Hematopoietic multipotent progenitor cell treated with erythropoietin and hydrocortisone succinate and interleukin-3 and kit ligand, for 17 days (in vitro differentiated cells): ENCODE measurements around the gene XPNPEP2.

Experiments
- DNase-seq: peaks from one replicate; pipeline ENCODE4 v3.0.0-alpha.2; 2015; ENCODE audit warnings: low spot score

Gene XPNPEP2

GRCh38 chrX:129738466-129739308 lies at the start of gene XPNPEP2:
Gene XPNPEP2, plus strand, starts transcription at chrX:129738979. Its CDS starts 235 bp downstream, at chrX:129739214.
- DNase-seq: no peak

- DNase-seq: no peak
Measured at GRCh38 chrX:129689796-129690195, 49.0 kb upstream of the XPNPEP2 start.

GRCh38 chrX:129690435-129690834 lies 48.3 kb upstream of the XPNPEP2 start:
- DNase-seq: no peak

GRCh38 chrX:129693354-129693753 lies 45.4 kb upstream of the XPNPEP2 start:
- no peak for DNase-seq

GRCh38 chrX:129694805-129695204 lies 44.0 kb upstream of the XPNPEP2 start:
- no peak for DNase-seq

GRCh38 chrX:129695535-129695934 lies 43.2 kb upstream of the XPNPEP2 start:
- no peak for DNase-seq

GRCh38 chrX:129695937-129696336 lies 42.8 kb upstream of the XPNPEP2 start:
- no peak for DNase-seq

GRCh38 chrX:129696463-129697155 lies 42.2 kb upstream of the XPNPEP2 start:
- no peak for DNase-seq

- no peak for DNase-seq
Measured at GRCh38 chrX:129697204-129697829, 41.5 kb upstream of the XPNPEP2 start.

GRCh38 chrX:129698150-129698549 lies 40.6 kb upstream of the XPNPEP2 start:
- no peak for DNase-seq

GRCh38 chrX:129700536-129700935 lies 38.2 kb upstream of the XPNPEP2 start:
- no peak for DNase-seq

- DNase-seq: no peak
Measured at GRCh38 chrX:129701624-129702069, 37.1 kb upstream of the XPNPEP2 start.

- DNase-seq: no peak
Measured at GRCh38 chrX:129704491-129704890, 34.3 kb upstream of the XPNPEP2 start.

- no peak for DNase-seq
Measured at GRCh38 chrX:129705377-129705925, 33.3 kb upstream of the XPNPEP2 start.

- no peak for DNase-seq
Measured at GRCh38 chrX:129705988-129706387, 32.8 kb upstream of the XPNPEP2 start.

GRCh38 chrX:129706400-129707072 lies 32.2 kb upstream of the XPNPEP2 start:
- DNase-seq: no peak

GRCh38 chrX:129714581-129714980 lies 24.2 kb upstream of the XPNPEP2 start:
- no peak for DNase-seq

GRCh38 chrX:129716507-129716906 lies 22.3 kb upstream of the XPNPEP2 start:
- DNase-seq: no peak

- DNase-seq: no peak
Measured at GRCh38 chrX:129717892-129718291, 20.9 kb upstream of the XPNPEP2 start.

GRCh38 chrX:129718676-129719075 lies 20.1 kb upstream of the XPNPEP2 start:
- no peak for DNase-seq

GRCh38 chrX:129719268-129719667 lies 19.5 kb upstream of the XPNPEP2 start:
- no peak for DNase-seq
